H9 (cell line): ENCODE results near the gene KIF13A. TPM values are rescaled to one million over a fixed set of nuclear protein-coding genes. Genes with fewer than 3 reads are reported as not detected.

ENCODE experiments used
- DNase-seq: peaks from one replicate; pipeline ENCODE4 v3.0.0-alpha.2; 2017
- H2AFZ ChIP-seq: one replicate; pipeline ENCODE4 v1.6.1; 2013; ENCODE audit warnings: mild to moderate bottlenecking, low read length, control low read depth, moderate library complexity
- H2AK5ac ChIP-seq: 2 replicates; pipeline ENCODE4 v1.6.1; 2013; ENCODE audit warnings: low read length, control low read depth, mixed read lengths; ENCODE audit not compliant: insufficient read length
- H2BK120ac ChIP-seq: one replicate; pipeline ENCODE4 v1.6.1; 2013; ENCODE audit warnings: low read depth, mild to moderate bottlenecking, low read length, control low read depth, inconsistent platforms; ENCODE audit not compliant: poor library complexity, severe bottlenecking
- H2BK12ac ChIP-seq: 2 replicates; pipeline ENCODE4 v1.6.1; 2013; ENCODE audit warnings: low read length, control low read depth, mixed read lengths, low read depth; ENCODE audit not compliant: insufficient read length
- H2BK15ac ChIP-seq: 2 replicates; pipeline ENCODE4 v1.6.1; 2013; ENCODE audit warnings: low read depth, low read length, control low read depth
- H2BK20ac ChIP-seq: one replicate; pipeline ENCODE4 v1.6.1; 2013; ENCODE audit warnings: low read depth, mild to moderate bottlenecking, low read length, control low read depth, inconsistent platforms; ENCODE audit not compliant: poor library complexity, severe bottlenecking
- H2BK5ac ChIP-seq: 2 replicates; pipeline ENCODE4 v1.6.1; 2013; ENCODE audit warnings: low read length, control low read depth, mixed read lengths; ENCODE audit not compliant: insufficient read length
- H3K14ac ChIP-seq: 2 replicates; pipeline ENCODE4 v1.6.1; 2013; ENCODE audit warnings: low read length, control low read depth; ENCODE audit not compliant: insufficient read depth
- H3K18ac ChIP-seq: 2 replicates; pipeline ENCODE4 v1.6.1; 2013; ENCODE audit warnings: low read depth, mild to moderate bottlenecking, mixed read lengths, low read length, control low read depth; ENCODE audit not compliant: insufficient read length
- H3K23ac ChIP-seq: 2 replicates; pipeline ENCODE4 v1.6.1; 2013; ENCODE audit warnings: low read length, control low read depth, mixed read lengths, low read depth; ENCODE audit not compliant: insufficient read length
- H3K23me2 ChIP-seq: 2 replicates; pipeline ENCODE4 v1.6.1; 2013; ENCODE audit warnings: low read depth, mild to moderate bottlenecking, mixed read lengths, low read length, control low read depth; ENCODE audit not compliant: insufficient read length, poor library complexity, severe bottlenecking
- H3K27ac ChIP-seq: 2 replicates; pipeline ENCODE4 v1.5.1; 2013; ENCODE audit warnings: low read length, control low read depth, mixed read lengths, low read depth; ENCODE audit not compliant: insufficient read length
- H3K27me3 ChIP-seq: 2 replicates; pipeline ENCODE4 v1.6.1; 2013; ENCODE audit warnings: low read length, control low read depth, inconsistent platforms; ENCODE audit not compliant: insufficient read depth
- H3K4ac ChIP-seq: 2 replicates; pipeline ENCODE4 v1.6.1; 2013; ENCODE audit warnings: low read depth, mild to moderate bottlenecking, control low read depth, inconsistent platforms, low read length, moderate library complexity
- H3K4me1 ChIP-seq: 2 replicates; pipeline ENCODE4 v1.6.1; 2013; ENCODE audit warnings: low read length, control low read depth, inconsistent platforms; ENCODE audit not compliant: insufficient read depth
- H3K4me2 ChIP-seq: 2 replicates; pipeline ENCODE4 v1.6.1; 2013; ENCODE audit warnings: low read length, control low read depth, mixed read lengths; ENCODE audit not compliant: insufficient read length, insufficient read depth
- H3K56ac ChIP-seq: 2 replicates; pipeline ENCODE4 v1.6.1; 2013; ENCODE audit warnings: low read depth, mild to moderate bottlenecking, mixed read lengths, low read length, control low read depth; ENCODE audit not compliant: insufficient read length
- H3K79me1 ChIP-seq: 2 replicates; pipeline ENCODE4 v1.6.1; 2013; ENCODE audit warnings: low read depth, mild to moderate bottlenecking, moderate library complexity, low read length, control low read depth, inconsistent platforms; ENCODE audit not compliant: insufficient read depth, poor library complexity, severe bottlenecking
- H3K79me2 ChIP-seq: 2 replicates; pipeline ENCODE4 v1.6.1; 2013; ENCODE audit warnings: low read length, control low read depth, inconsistent platforms; ENCODE audit not compliant: insufficient read depth
- H3K9ac ChIP-seq: 2 replicates; pipeline ENCODE4 v1.6.1; 2013; ENCODE audit warnings: low read length, control low read depth, mixed read lengths; ENCODE audit not compliant: insufficient read length; ENCODE audit errors: extremely low read depth
- H3K9me3 ChIP-seq: one replicate; pipeline ENCODE4 v1.6.1; 2013; ENCODE audit warnings: low read depth, low read length, inconsistent platforms; ENCODE audit not compliant: control insufficient read depth
- H3T11ph ChIP-seq: one replicate; pipeline ENCODE4 v1.6.1; 2013; ENCODE audit warnings: mild to moderate bottlenecking, low read length, control low read depth, inconsistent platforms
- H4K20me1 ChIP-seq: one replicate; pipeline ENCODE4 v1.6.1; 2013; ENCODE audit not compliant: control insufficient read depth, insufficient read length, insufficient read depth
- H4K5ac ChIP-seq: 2 replicates; pipeline ENCODE4 v1.6.1; 2013; ENCODE audit warnings: low read depth, mild to moderate bottlenecking, mixed read lengths, low read length, control low read depth; ENCODE audit not compliant: insufficient read length
- H4K8ac ChIP-seq: replicated peaks from 2 replicates; pipeline ENCODE4 v1.6.1; 2013; ENCODE audit warnings: low read length, control low read depth, mixed read lengths, low read depth; ENCODE audit not compliant: insufficient read length
- H4K91ac ChIP-seq: 2 replicates; pipeline ENCODE4 v1.6.1; 2013; ENCODE audit warnings: low read depth, mild to moderate bottlenecking, moderate library complexity, mixed read lengths, low read length, control low read depth; ENCODE audit not compliant: insufficient read length
- H3K27ac Mint-ChIP-seq, 3 experiments: 2 replicates in 2 of 3; 3 replicates in 1 of 3; pipeline ENCODE4 v1.8.0; 2020 to 2021; ENCODE audit warnings: mixed read lengths in 3 of 3, mild to moderate bottlenecking in 1 of 3, moderate library complexity in 1 of 3
- H3K27me3 Mint-ChIP-seq: 2 replicates; pipeline ENCODE4 v1.8.0; 2021; ENCODE audit warnings: low read depth, mild to moderate bottlenecking, moderate library complexity, mixed read lengths
- H3K36me3 Mint-ChIP-seq, 3 experiments: 2 replicates in 2 of 3; 3 replicates in 1 of 3; pipeline ENCODE4 v1.8.0; 2020 to 2021; ENCODE audit warnings: low read depth in 3 of 3, mixed read lengths in 3 of 3; ENCODE audit not compliant: insufficient read depth in 1 of 3
- H3K4me1 Mint-ChIP-seq, 2 experiments: 2 replicates each; pipeline ENCODE4 v1.8.0; 2020; ENCODE audit warnings: mixed read lengths in 2 of 2
- H3K4me3 Mint-ChIP-seq, 2 experiments: 2 replicates in 1 of 2; 3 replicates in 1 of 2; pipeline ENCODE4 v1.8.0; 2020 to 2021; ENCODE audit warnings: mild to moderate bottlenecking in 2 of 2, mixed read lengths in 2 of 2, moderate library complexity in 1 of 2
- H3K9me3 Mint-ChIP-seq, 2 experiments: 2 replicates in 1 of 2; 3 replicates in 1 of 2; pipeline ENCODE4 v1.8.0; 2020; ENCODE audit warnings: mild to moderate bottlenecking in 2 of 2, mixed read lengths in 2 of 2, moderate library complexity in 1 of 2
- CTCF ChIP-seq: fragments of 200-600 bp; sonication (generic); conservative IDR thresholded peaks from 3 replicates; pipeline ENCODE4 v1.8.0; 2021; ENCODE audit warnings: antibody characterized with exemption, mild to moderate bottlenecking
- WGBS: extraction: QIAGEN DNeasy Blood & Tissue Kit; methylation state at CpG from one replicate; pipeline ENCODE4 v1.1.7; 2013; ENCODE audit warnings: missing lambda C conversion rate, low lambda C conversion rate, mixed read lengths; ENCODE audit not compliant: insufficient read length; ENCODE audit errors: extremely low coverage; 5-methylcytosine and 5-hydroxymethylcytosine counted together
- total RNA-seq: library from RNA; stranded (reverse); gene quantifications from 2 replicates; pipeline ENCODE4 v1.2.1, GENCODE V29; 2021

Gene KIF13A
- total RNA-seq, 1 experiment from 2014 or later: 38.2 TPM

GRCh38 chr6:18031189-18031588 lies 43.8 kb upstream of the KIF13A start:
- DNase-seq: no peak
- no peak overlapping the region for H4K8ac ChIP-seq
- no peaks in the 10 kb centered on the region for H3K27me3 ChIP-seq
- H3K4ac ChIP-seq: no peak overlapping the region
- H4K91ac ChIP-seq: no peak overlapping the region
- H3K23me2 ChIP-seq: no peaks in the 10 kb centered on the region
- H3K18ac ChIP-seq: no peak overlapping the region
- no peaks in the 10 kb centered on the region for H3K79me1 ChIP-seq
- Mint-ChIP-seq H3K4me1 (peaks cover 8 to 9% of the 10 kb centered on the region in 2 experiments; a peak in 3 of 4 replicates), H3K27ac (no peak overlapping the region; a peak in 1 of 7 replicates), H3K4me3 (no peak overlapping the region), H3K36me3 (no peaks in the 10 kb centered on the region; a peak in 1 of 7 replicates), H3K27me3 (no peaks in the 10 kb centered on the region), H3K9me3 (no peaks in the 10 kb centered on the region)
- no peak overlapping the region for H2AK5ac ChIP-seq
- WGBS: no CpG with 5 or more reads among the region's 2 CpGs
- H3K56ac ChIP-seq: no peak overlapping the region
- H2AFZ ChIP-seq: no peak overlapping the region
- no peak overlapping the region for H2BK20ac ChIP-seq
- H3K9ac ChIP-seq: no peak overlapping the region
- no peak overlapping the region for H3T11ph ChIP-seq
- peaks cover 3% of the 10 kb centered on the region; the same call in 1 of the 2 replicates for H3K4me1 ChIP-seq
- H3K27ac ChIP-seq: no peak overlapping the region
- H2BK120ac ChIP-seq: no peak overlapping the region
- H3K79me2 ChIP-seq: no peaks in the 10 kb centered on the region
- no peak overlapping the region for H4K5ac ChIP-seq
- no peaks in the 10 kb centered on the region for H3K9me3 ChIP-seq
- no peak overlapping the region for H3K4me2 ChIP-seq
- H2BK5ac ChIP-seq: no peak overlapping the region
- no peak for TF ChIP-seq CTCF
- no peaks in the 10 kb centered on the region for H4K20me1 ChIP-seq
- H2BK15ac ChIP-seq: no peak overlapping the region
- H2BK12ac ChIP-seq: no peak overlapping the region
- no peak overlapping the region for H3K23ac ChIP-seq
- H3K14ac ChIP-seq: no peak overlapping the region
